Activated CD8-positive, alpha-beta memory T cell treated with anti-CD3 and anti-CD28 coated beads for 1 hour (primary cell): ENCODE measurements around the gene COX8A.
"Not testable (repeated sequence)": the region's sequence is repeated elsewhere in the genome, so short reads cannot be mapped to it uniquely, and the experiment has no call there.

Experiments
- DNase-seq, 2 donors: peaks; one replicate each; pipeline ENCODE4 v3.0.0-alpha.2; 2020; ENCODE audit warnings: low read depth in 1 of 2; ENCODE audit errors: extremely low read depth in 1 of 2

Gene COX8A

GRCh38 chr11:63966444-63966843 is 8.0 kb upstream of the COX8A start:
- DNase-seq: no peak

GRCh38 chr11:63969461-63969860 is 5.0 kb upstream of the COX8A start:
- DNase-seq: no peak

DNA sequence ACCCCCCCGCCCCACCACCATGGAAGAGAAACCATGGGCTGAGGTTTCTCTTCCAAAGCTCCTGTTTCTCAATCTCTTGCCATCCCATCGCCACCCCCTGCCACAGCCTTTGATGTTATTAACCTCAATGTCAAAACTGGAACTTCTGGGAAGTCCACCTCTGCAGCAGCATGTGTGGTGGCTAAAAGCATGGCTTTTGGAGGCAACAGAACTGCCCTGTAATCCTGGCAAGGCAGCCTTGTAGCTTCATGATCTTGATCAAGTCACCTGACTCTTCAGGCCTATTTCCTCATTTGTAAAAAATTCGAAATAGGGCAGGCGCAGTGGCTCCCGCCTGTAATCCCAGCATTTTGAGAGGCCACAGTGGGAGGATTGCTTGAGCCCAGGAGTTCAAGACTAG is 3.5 kb upstream of the COX8A start:
- no peak for DNase-seq

- DNase-seq: not testable (repeated sequence)
Observed at GRCh38 chr11:63973912-63974258, 535 bp upstream of the COX8A start.

DNA sequence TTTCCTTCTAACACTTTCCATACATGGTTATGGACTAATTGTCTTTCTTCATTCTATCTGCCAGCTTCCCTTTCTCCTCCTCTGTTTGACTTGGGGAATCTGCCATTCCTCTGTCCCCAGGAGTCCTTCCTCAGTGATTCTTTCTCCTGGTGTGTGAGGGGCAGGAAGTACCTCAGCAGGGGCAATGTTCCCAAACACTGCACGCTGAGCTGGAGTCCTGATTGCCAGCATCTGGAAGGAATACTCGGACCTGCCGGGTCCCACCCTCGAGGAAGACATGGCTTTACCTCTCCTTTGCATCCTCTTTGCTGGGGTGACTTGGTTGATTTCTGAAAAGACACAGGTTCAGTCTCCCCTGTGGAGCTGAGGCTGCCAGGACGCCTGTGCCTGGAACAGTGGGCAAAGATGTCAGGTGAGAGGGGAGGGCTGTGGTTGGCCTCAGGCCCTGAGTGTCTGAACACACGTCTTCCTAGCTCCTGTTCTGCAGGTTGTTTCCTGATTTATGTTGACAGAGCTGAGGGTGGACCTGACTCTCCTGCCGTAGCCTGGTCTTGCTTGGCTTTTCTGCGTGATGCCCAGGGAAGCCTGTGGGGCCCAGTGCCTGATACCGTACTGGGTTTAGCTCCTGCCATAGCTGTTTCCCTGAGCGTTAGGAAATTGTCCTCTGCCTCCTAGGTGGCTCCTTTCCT is 4.3 kb downstream of the COX8A start:
- no peak for DNase-seq

GRCh38 chr11:63979426-63979825 is 5.0 kb downstream of the COX8A start:
- DNase-seq: no peak

DNA sequence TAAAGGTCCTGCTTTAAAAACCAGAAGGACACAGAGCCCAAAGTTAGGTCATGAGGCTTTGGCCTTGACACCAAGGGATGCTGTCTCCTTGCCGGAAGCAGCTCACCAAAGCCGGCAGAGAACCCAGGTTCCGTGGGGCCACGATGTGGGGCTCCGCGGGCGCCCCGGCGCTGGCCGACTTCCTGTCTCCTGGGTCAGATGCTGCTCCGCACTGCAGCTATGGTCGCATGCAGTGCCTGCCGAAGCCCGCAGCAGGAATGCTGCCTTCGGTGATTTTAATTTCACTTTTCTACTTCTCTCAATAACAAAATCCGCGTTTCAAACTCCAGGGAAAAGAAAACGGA is 11.4 kb downstream of the COX8A start:
- DNase-seq: peak in 1 of 2 donors; percentile 55

DNA sequence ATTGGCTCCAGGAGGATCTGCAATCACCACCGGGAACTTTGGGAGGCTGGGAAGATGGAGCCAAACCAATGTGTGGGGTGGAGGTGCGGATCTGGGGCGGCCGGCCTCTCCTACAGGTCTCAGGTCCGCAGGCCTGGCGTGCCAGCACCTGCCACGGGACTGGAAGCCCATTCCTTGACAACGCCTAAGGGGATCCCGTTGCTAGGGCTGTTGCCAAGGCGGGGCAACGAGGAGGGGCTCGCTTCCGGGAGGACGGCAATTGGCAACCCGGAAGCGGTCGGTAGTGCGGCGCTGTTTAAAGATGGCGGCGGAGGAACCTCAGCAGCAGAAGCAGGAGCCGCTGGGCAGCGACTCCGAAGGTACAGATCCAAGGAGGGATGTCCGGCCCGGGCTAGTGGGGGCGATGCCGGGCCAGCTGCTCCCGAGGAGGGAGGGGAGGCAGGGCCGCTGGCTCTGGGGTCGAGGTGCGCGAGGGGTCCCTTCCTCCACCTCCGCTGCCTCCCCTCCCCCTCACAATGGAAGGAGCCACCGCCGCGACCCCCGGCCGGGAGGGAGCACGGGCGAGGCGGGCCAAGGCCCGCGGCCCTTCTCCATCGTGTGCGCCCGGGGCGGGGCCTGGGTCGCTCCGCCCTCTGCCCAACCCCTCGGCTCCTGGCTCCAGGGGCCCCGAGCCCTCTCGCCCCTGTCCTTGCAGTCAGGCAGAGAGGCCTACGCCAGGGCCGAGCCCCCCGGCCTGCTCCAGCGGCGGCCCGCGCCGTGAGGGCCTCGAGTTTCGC is 11.9 kb downstream of the COX8A start, which contains the start of gene OTUB1:
TSS of gene OTUB1 (plus strand) at position 283 of the 776 bp plus-strand sequence. CDS start at position 302, 19 bp downstream.
- DNase-seq: peak; percentile 65 to 79

GRCh38 chr11:63986932-63987513 is 12.6 kb downstream of the COX8A start:
- no peak for DNase-seq

DNA sequence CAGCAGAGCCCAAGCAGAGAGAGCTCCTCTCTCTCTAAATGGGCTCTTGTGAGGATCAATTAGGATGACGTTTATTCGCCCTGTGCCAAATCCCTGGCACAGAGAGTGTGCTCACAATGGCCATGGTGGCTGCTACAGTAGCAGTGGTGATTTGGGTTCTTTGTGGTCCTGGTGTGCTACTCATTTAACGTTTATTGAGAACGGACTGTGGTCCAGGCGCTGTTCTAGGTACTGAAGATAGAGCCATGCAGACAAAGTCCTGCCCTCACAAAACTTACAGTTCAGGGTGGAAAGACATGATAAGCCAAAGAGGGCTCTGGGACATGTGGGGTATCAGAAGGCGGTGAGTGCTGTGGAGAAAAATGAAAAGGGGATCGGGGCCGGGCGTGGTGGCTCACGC is 17.1 kb downstream of the COX8A start:
- no peak for DNase-seq

DNA sequence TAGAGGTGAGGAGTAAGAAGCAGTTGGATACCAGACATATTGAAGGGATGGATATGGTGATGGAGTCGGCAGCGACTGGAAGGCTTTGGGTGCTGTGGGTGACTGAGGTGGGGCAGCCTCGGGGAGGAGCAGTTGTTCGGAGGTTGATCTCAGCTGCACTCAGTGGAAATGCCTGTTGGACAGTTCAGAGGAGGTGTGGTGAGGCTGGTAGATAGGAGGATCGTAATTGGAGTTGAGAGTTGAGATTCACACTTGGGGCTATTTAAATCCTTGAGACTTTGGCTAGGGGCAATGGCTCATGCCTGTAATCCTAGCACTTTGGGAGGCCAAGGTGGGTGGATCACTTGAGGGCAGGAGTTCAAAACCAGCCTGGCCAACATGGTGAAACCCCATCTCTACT is 18.7 kb downstream of the COX8A start:
- DNase-seq: no peak

GRCh38 chr11:63993993-63994392 is 19.6 kb downstream of the COX8A start:
- no peak for DNase-seq

DNA sequence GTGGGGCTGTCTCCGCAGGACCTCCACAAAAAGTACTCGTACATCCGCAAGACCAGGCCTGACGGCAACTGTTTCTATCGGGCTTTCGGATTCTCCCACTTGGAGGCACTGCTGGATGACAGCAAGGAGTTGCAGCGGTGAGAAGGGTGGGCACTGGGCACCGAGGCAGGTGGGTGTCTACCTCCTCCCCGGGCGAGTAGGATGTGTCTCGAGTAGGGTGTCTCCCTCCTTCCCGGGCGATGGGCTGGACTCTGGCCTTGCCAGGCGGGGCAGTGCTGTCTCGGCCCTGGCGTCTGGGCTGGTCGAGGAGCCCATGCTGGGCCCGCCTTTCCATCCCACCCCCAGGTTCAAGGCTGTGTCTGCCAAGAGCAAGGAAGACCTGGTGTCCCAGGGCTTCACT is 22.1 kb downstream of the COX8A start:
- DNase-seq: no peak

GRCh38 chr11:63997104-63997700 is 22.8 kb downstream of the COX8A start:
- no peak for DNase-seq

GRCh38 chr11:63997801-63998337 is 23.4 kb downstream of the COX8A start:
- DNase-seq: no peak

GRCh38 chr11:63998558-63999348 is 24.3 kb downstream of the COX8A start:
- DNase-seq: no peak

- peak in 1 of 2 donors; percentile 35 for DNase-seq
Observed at GRCh38 chr11:63999349-64000025, 25.1 kb downstream of the COX8A start.

GRCh38 chr11:64000026-64000739 is 25.8 kb downstream of the COX8A start:
- peak; percentile 30 to 56 for DNase-seq

DNA sequence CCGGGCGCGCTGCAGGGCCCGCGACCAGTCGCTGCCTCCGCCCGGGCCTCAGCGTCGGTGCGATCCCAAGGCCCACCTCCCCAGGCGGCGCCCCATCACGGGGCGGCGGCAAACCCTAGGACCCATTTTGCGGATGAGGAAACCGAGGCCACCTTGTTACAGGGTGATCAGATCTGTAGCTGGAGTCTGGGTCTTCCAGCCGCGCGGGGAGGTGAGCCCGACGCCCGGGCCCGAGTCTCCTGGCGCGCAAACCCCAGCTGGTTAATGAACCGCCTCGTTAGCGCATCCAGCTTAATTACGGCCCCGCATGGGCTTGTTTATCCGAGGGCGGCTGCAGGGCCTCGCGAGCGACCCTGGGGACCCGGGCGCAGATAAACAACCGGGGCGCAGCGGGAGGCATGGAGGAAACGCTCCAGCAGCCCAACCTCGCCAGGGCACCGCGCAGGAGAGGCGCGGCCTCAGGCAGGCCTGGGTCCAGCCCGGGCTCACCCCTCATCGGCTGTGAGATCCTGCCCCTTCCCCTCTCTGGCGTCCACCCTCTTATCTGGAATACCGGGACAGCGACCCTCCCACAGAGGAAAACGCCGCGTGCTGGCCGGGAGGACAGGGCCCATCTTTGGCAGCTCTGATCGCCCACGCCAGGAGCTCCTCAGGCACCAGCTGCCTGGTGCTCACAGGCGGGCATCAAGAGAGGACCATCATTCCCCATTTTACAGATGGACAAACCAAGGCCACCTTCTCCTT is 26.5 kb downstream of the COX8A start:
- no peak for DNase-seq
